A673 (cell line): ENCODE measurements around the gene ZNF684. TPM values are rescaled to one million over a fixed set of nuclear protein-coding genes. Genes with fewer than 3 reads are reported as not detected.
"Not testable (repeated sequence)": the region's sequence is repeated elsewhere in the genome, so short reads cannot be mapped to it uniquely, and the experiment has no call there.

ENCODE experiments used
- BruUV-seq: library from RNA; stranded (reverse); fragments of 400-500 nt; replicated peaks from 2 replicates; lab custom pipeline; 2021; lab: Mats Ljungman, UMichigan
- CTCF ChIA-PET: fragments of 300-600 bp; sonication (Branson Sonifier 250); formaldehyde crosslinking; loops from one replicate; lab custom pipeline; 2022; ENCODE audit warnings: antibody characterized with exemption; lab: Charles Lee
- POLR2A ChIA-PET: fragments of 300-600 bp; sonication (Branson Sonifier 250); formaldehyde crosslinking; loops from one replicate; lab custom pipeline; 2022; ENCODE audit warnings: antibody characterized with exemption; ENCODE audit not compliant: low non-redundant PET; lab: Charles Lee
- DNase-seq: peaks from one replicate; pipeline ENCODE4 v3.0.0-alpha.2; 2015; ENCODE audit warnings: low spot score
- H3K27ac ChIP-seq: fragments of 200-600 bp; sonication (generic); 2 replicates; pipeline ENCODE4 v1.5.1; 2016; ENCODE audit warnings: mixed run types, low read depth, mild to moderate bottlenecking, mixed read lengths, antibody characterized with exemption, low read length; ENCODE audit not compliant: poor library complexity, severe bottlenecking
- H3K27me3 ChIP-seq: fragments of 200-600 bp; sonication (generic); replicated peaks from 2 replicates; pipeline ENCODE4 v1.6.1; 2017; ENCODE audit warnings: mixed run types, low read depth, mild to moderate bottlenecking, mixed read lengths, antibody characterized with exemption, low read length; ENCODE audit not compliant: insufficient read depth, poor library complexity
- H3K36me3 ChIP-seq: fragments of 200-600 bp; sonication (generic); 2 replicates; pipeline ENCODE4 v1.6.1; 2016; ENCODE audit warnings: mixed run types, mild to moderate bottlenecking, mixed read lengths, antibody characterized with exemption, low read length; ENCODE audit not compliant: insufficient read depth, poor library complexity, severe bottlenecking
- H3K4me1 ChIP-seq: fragments of 200-600 bp; sonication (generic); 2 replicates; pipeline ENCODE4 v1.6.1; 2017; ENCODE audit warnings: mixed run types, mild to moderate bottlenecking, mixed read lengths, antibody characterized with exemption, low read length; ENCODE audit not compliant: insufficient read depth, poor library complexity, severe bottlenecking
- H3K4me3 ChIP-seq: fragments of 200-600 bp; sonication (generic); 2 replicates; pipeline ENCODE4 v1.5.1; 2016; ENCODE audit warnings: low read depth, mixed run types, mild to moderate bottlenecking, mixed read lengths, low read length; ENCODE audit not compliant: poor library complexity, severe bottlenecking
- H3K9me3 ChIP-seq: fragments of 200-600 bp; sonication (generic); 2 replicates; pipeline ENCODE4 v1.6.1; 2016; ENCODE audit warnings: mixed run types, low read depth, mild to moderate bottlenecking, mixed read lengths, antibody characterized with exemption, low read length; ENCODE audit not compliant: poor library complexity, severe bottlenecking
- EZH2 ChIP-seq: fragments of 200-600 bp; sonication (generic); IDR thresholded peaks from 2 replicates; pipeline ENCODE4 v1.6.1; 2017; ENCODE audit warnings: borderline replicate concordance, low read depth, mild to moderate bottlenecking, mixed read lengths, antibody characterized with exemption, low read length; ENCODE audit not compliant: poor library complexity, severe bottlenecking
- intact Hi-C: fragments of 100-400 bp; cut with micrococcal nuclease; formaldehyde crosslinking; loops from one replicate; pipeline ENCODE4 v1.10.0; 2022; ENCODE audit not compliant: unreplicated experiment
- total RNA-seq: library from RNA; stranded (reverse); gene quantifications from 2 replicates; pipeline ENCODE4 v1.2.3, GENCODE V29; 2021
- TF ChIP-seq, protein P1 (sequence below): fragments of 300-800, 200-600 bp; sonication (generic); conservative IDR thresholded peaks from 2 replicates; pipeline ENCODE4 v1.5.1; 2017; ENCODE audit warnings: low read depth, mild to moderate bottlenecking, antibody characterized with exemption, low read length, moderate library complexity, mixed read lengths

The ZNF684 gene
- total RNA-seq, 1 experiment from 2014 or later: 11.3 TPM

DNA sequence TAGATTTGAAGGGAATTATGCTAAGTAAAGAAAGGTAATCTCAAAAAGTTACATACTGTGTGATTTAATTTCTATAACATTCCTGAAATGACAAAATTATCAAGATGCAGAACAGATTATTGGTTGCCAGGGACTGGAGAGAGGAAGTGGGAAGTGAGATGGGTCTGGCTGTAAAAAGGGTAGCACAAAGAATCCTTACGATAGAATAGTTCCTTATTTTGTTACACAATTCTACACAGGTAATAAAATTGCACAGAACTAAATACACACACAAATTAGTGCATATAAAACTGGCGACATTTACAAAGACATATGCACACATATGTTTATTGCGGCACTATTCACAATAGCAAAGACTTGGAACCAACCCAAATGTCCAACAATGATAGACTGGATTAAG lies 33.5 kb downstream of the ZNF684 start:
- POLR2A ChIA-PET: no interaction called here
- intact Hi-C loops: no loop called here
- Histone ChIP-seq H3K27me3 (no peaks in the 10 kb centered on the region), H3K36me3 (no peaks in the 10 kb centered on the region), H3K27ac (no peak overlapping the region), H3K9me3 (no peaks in the 10 kb centered on the region), H3K4me1 (no peaks in the 10 kb centered on the region), H3K4me3 (no peak overlapping the region)
- TF ChIP-seq, protein P1, sequence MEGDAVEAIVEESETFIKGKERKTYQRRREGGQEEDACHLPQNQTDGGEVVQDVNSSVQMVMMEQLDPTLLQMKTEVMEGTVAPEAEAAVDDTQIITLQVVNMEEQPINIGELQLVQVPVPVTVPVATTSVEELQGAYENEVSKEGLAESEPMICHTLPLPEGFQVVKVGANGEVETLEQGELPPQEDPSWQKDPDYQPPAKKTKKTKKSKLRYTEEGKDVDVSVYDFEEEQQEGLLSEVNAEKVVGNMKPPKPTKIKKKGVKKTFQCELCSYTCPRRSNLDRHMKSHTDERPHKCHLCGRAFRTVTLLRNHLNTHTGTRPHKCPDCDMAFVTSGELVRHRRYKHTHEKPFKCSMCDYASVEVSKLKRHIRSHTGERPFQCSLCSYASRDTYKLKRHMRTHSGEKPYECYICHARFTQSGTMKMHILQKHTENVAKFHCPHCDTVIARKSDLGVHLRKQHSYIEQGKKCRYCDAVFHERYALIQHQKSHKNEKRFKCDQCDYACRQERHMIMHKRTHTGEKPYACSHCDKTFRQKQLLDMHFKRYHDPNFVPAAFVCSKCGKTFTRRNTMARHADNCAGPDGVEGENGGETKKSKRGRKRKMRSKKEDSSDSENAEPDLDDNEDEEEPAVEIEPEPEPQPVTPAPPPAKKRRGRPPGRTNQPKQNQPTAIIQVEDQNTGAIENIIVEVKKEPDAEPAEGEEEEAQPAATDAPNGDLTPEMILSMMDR: no peak
- no peak for TF ChIP-seq EZH2
- no peak for DNase-seq
- no TSS peak for BruUV-seq
- CTCF ChIA-PET: no interaction called here

DNA sequence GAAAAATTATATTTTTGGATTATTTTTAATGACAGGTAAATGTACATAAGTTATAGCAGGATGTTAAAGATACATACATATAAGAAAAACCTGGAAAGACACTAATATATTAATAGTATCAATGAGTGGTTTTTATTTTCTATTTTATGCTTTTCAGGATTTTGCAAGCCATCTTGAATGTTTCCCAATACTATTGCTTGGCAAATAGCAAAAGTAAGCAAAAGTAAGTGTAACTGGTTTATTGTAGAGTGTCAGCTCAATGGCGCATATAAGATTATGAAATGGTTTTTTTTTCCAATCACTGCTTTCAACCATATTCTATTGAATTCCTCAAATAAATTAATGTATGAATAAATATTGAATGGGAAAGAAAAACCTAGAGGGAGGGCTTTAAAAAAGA lies 36.4 kb downstream of the ZNF684 start:
- TF ChIP-seq, protein P1: no peak
- TF ChIP-seq EZH2: no peak
- no peaks in the 10 kb centered on the region for H3K36me3 ChIP-seq
- DNase-seq: no peak
- ChIA-PET CTCF (no interaction called here), POLR2A (no interaction called here)
- H3K27ac ChIP-seq: no peak overlapping the region
- no peak overlapping the region for H3K4me3 ChIP-seq
- H3K4me1 ChIP-seq: no peaks in the 10 kb centered on the region
- H3K27me3 ChIP-seq: no peaks in the 10 kb centered on the region
- no TSS peak for BruUV-seq
- intact Hi-C loops: no loop called here
- no peaks in the 10 kb centered on the region for H3K9me3 ChIP-seq

DNA sequence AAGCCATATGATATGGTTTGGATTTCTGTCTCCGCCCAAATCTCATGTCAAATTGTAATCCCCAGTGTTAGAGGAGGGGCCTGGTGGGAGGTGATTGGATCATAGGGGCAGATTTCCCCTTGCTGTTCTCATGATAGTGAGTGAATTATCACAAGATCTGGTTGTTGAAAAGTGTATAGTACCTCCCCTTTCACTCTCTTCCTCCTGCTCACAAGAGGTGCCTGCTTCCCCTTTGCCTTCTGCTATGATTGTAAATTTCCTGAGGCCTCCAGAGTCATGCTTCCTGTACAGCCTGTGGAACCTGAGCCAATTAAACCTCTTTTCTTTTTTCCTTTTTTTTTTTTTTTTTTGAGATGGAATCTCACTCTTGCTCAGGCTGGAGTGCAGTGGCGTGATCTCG lies 43.4 kb downstream of the ZNF684 start:
- POLR2A ChIA-PET, BruUV-seq, H3K27ac ChIP-seq, H3K27me3 ChIP-seq, CTCF ChIA-PET, DNase-seq, H3K9me3 ChIP-seq, H3K4me1 ChIP-seq, H3K4me3 ChIP-seq, H3K36me3 ChIP-seq, intact Hi-C loops: not testable (repeated sequence)

DNA sequence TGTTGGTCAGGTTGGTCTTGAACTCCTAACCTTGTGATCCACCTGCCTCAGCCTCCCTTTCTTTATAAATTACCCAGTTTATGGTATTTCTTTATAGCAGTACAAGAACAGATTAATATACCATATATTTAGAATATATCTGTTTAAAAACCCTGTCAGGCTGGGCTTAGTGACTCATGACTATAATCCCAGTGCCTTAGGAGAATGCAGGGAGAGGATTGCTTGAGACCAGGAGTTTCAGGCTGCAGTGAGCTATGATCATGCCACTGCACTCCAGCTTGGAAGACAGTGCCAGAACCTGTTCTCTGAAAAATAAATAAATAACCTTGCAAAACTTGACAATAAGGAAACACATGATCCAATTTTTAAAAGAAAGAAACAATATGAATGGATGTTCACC lies 43.9 kb downstream of the ZNF684 start:
- POLR2A ChIA-PET: no interaction called here
- no peaks in the 10 kb centered on the region for H3K9me3 ChIP-seq
- H3K4me1 ChIP-seq: no peaks in the 10 kb centered on the region
- H3K36me3 ChIP-seq: no peaks in the 10 kb centered on the region
- no peak overlapping the region for H3K4me3 ChIP-seq
- CTCF ChIA-PET: no interaction called here
- no peaks in the 10 kb centered on the region for H3K27me3 ChIP-seq
- intact Hi-C loops: no loop called here
- DNase-seq: no peak
- no peak overlapping the region for H3K27ac ChIP-seq
- no TSS peak for BruUV-seq
- TF ChIP-seq EZH2: no peak
- TF ChIP-seq, protein P1: no peak
